IMR-90 (cell line): ENCODE results near the gene HEXIM1. TPM values are rescaled to one million over a fixed set of nuclear protein-coding genes. Genes with fewer than 3 reads are reported as not detected.

Source experiments
- ATAC-seq: fragments of 200-7000 bp; cut with Tn5 transposase; 2 replicates; pipeline ENCODE4 v1.9.1; 2020; ENCODE audit warnings: low read depth, mild to moderate bottlenecking, moderate library complexity
- BruUV-seq: library from RNA; stranded (reverse); fragments of 400-500 nt; replicated peaks from 2 replicates; lab custom pipeline; 2021; lab: Mats Ljungman, UMichigan
- CTCF ChIA-PET: fragments of 300-600 bp; formaldehyde crosslinking; extraction: SDS; loops from one replicate; lab custom pipeline; 2021; ENCODE audit warnings: antibody characterized with exemption; lab: Yijun Ruan, JAX
- POLR2A ChIA-PET: fragments of 300-600 bp; sonication (Branson Sonifier 250); formaldehyde crosslinking; loops from one replicate; lab custom pipeline; 2022; ENCODE audit warnings: antibody characterized with exemption; ENCODE audit not compliant: unreplicated experiment; lab: Charles Lee
- DNase-seq: peaks from one replicate; pipeline ENCODE4 v3.0.0; 2013
- H2AFZ ChIP-seq: replicated peaks from 2 replicates; pipeline ENCODE3; 2013; ENCODE audit warnings: low read length, mild to moderate bottlenecking; ENCODE audit not compliant: poor library complexity
- H2AK5ac ChIP-seq: 2 replicates; pipeline ENCODE4 v1.6.1; 2013; ENCODE audit warnings: low read depth, low read length, inconsistent platforms
- H2AK9ac ChIP-seq: replicated peaks from 2 replicates; pipeline ENCODE3; 2013; ENCODE audit warnings: mild to moderate bottlenecking, low read depth, low read length, moderate library complexity; ENCODE audit not compliant: poor library complexity
- H2BK120ac ChIP-seq: 2 replicates; pipeline ENCODE4 v1.6.1; 2013; ENCODE audit warnings: low read depth, low read length, inconsistent platforms
- H2BK15ac ChIP-seq: 3 replicates; pipeline ENCODE4 v1.6.1; 2013; ENCODE audit warnings: low read depth, low read length, inconsistent platforms
- H2BK20ac ChIP-seq: 2 replicates; pipeline ENCODE4 v1.6.1; 2013; ENCODE audit warnings: low read depth, mild to moderate bottlenecking, inconsistent platforms, low read length, moderate library complexity
- H2BK5ac ChIP-seq: 2 replicates; pipeline ENCODE4 v1.6.1; 2013; ENCODE audit warnings: mild to moderate bottlenecking, low read depth, low read length, inconsistent platforms; ENCODE audit not compliant: poor library complexity, severe bottlenecking
- H3K14ac ChIP-seq: replicated peaks from 2 replicates; pipeline ENCODE4 v1.6.1; 2013; ENCODE audit warnings: low read depth, low read length, inconsistent platforms
- H3K18ac ChIP-seq: 2 replicates; pipeline ENCODE4 v1.6.1; 2013; ENCODE audit warnings: low read depth, low read length, control low read depth
- H3K23ac ChIP-seq: 2 replicates; pipeline ENCODE4 v1.6.1; 2013; ENCODE audit warnings: low read depth, low read length, inconsistent platforms
- H3K27ac ChIP-seq: 2 replicates; pipeline ENCODE4 v1.5.1; 2013; ENCODE audit warnings: mild to moderate bottlenecking, control low read depth, low read length; ENCODE audit not compliant: insufficient read depth
- H3K27me3 ChIP-seq: 2 replicates; pipeline ENCODE4 v1.6.1; 2013; ENCODE audit warnings: low read length; ENCODE audit not compliant: control insufficient read depth, insufficient read depth
- H3K36me3 ChIP-seq: 2 replicates; pipeline ENCODE4 v1.6.1; 2013; ENCODE audit warnings: low read length, mixed read lengths; ENCODE audit not compliant: control insufficient read depth, insufficient read depth
- H3K4ac ChIP-seq: 2 replicates; pipeline ENCODE4 v1.6.1; 2013; ENCODE audit warnings: low read depth, low read length, inconsistent platforms
- H3K4me1 ChIP-seq: 2 replicates; pipeline ENCODE4 v1.6.1; 2013; ENCODE audit warnings: low read length, mixed read lengths; ENCODE audit not compliant: control insufficient read depth, insufficient read depth
- H3K4me2 ChIP-seq: 2 replicates; pipeline ENCODE4 v1.6.1; 2013; ENCODE audit warnings: low read depth, mild to moderate bottlenecking, control low read depth, low read length, moderate library complexity
- H3K4me3 ChIP-seq: 2 replicates; pipeline ENCODE4 v1.5.1; 2013; ENCODE audit warnings: low read depth, mild to moderate bottlenecking, control low read depth, low read length, moderate library complexity; ENCODE audit not compliant: insufficient read depth
- H3K56ac ChIP-seq: 2 replicates; pipeline ENCODE4 v1.6.1; 2013; ENCODE audit warnings: low read length, inconsistent platforms; ENCODE audit not compliant: insufficient read depth; ENCODE audit errors: extremely low read depth
- H3K79me1 ChIP-seq, 2 experiments: 2 replicates each; pipeline ENCODE4 v1.6.1; 2013; ENCODE audit warnings: low read length in 2 of 2, inconsistent platforms in 1 of 2, low read depth in 1 of 2
- H3K9ac ChIP-seq: 2 replicates; pipeline ENCODE4 v1.6.1; 2013; ENCODE audit warnings: low read depth, low read length, control low read depth
- H3K9me1 ChIP-seq: 2 replicates; pipeline ENCODE4 v1.6.1; 2013; ENCODE audit warnings: low read length, inconsistent platforms; ENCODE audit not compliant: insufficient read depth
- H3K9me3 ChIP-seq: 2 replicates; pipeline ENCODE4 v1.6.1; 2013; ENCODE audit warnings: low read length; ENCODE audit not compliant: control insufficient read depth, insufficient read depth
- H4K20me1 ChIP-seq: 2 replicates; pipeline ENCODE4 v1.6.1; 2013; ENCODE audit warnings: low read length, inconsistent platforms; ENCODE audit not compliant: insufficient read depth
- H4K5ac ChIP-seq: 2 replicates; pipeline ENCODE4 v1.6.1; 2013; ENCODE audit warnings: mild to moderate bottlenecking, low read depth, low read length, control low read depth
- H4K8ac ChIP-seq, 2 experiments: 2 replicates each; pipeline ENCODE4 v1.6.1; 2013; ENCODE audit warnings: low read depth in 2 of 2, low read length in 2 of 2, control low read depth in 1 of 2, inconsistent platforms in 1 of 2
- H4K91ac ChIP-seq: 2 replicates; pipeline ENCODE4 v1.6.1; 2013; ENCODE audit warnings: low read depth, low read length, inconsistent platforms; ENCODE audit not compliant: insufficient read depth
- BHLHE40 ChIP-seq: fragments of 150-350 bp; IDR thresholded peaks from 2 replicates; pipeline ENCODE4 v1.6.1; 2016; ENCODE audit warnings: mild to moderate bottlenecking, low read depth, low read length
- CEBPB ChIP-seq: IDR thresholded peaks from 2 replicates; pipeline ENCODE4 v1.6.1; 2012; ENCODE audit warnings: low read depth, low read length, improper control_type of control experiment
- CHD1 ChIP-seq: IDR thresholded peaks from 2 replicates; pipeline ENCODE4 v1.6.1; 2012; ENCODE audit warnings: low read depth, low read length, improper control_type of control experiment
- CTCF ChIP-seq: conservative IDR thresholded peaks from 2 replicates; pipeline ENCODE4 v1.5.1; 2012; ENCODE audit warnings: mild to moderate bottlenecking, low read depth, low read length, improper control_type of control experiment
- ELK1 ChIP-seq: fragments of 150-350 bp; IDR thresholded peaks from 2 replicates; pipeline ENCODE4 v1.6.1; 2016; ENCODE audit warnings: low read depth, mild to moderate bottlenecking, low read length, moderate library complexity, borderline replicate concordance
- FOS ChIP-seq: fragments of 150-350 bp; IDR thresholded peaks from 2 replicates; pipeline ENCODE4 v1.6.1; 2016; ENCODE audit warnings: low read depth, low read length
- MAZ ChIP-seq: IDR thresholded peaks from 2 replicates; pipeline ENCODE4 v1.6.1; 2012; ENCODE audit warnings: low read depth, mild to moderate bottlenecking, low read length, improper control_type of control experiment, moderate library complexity, borderline replicate concordance
- MXI1 ChIP-seq: IDR thresholded peaks from 2 replicates; pipeline ENCODE4 v1.6.1; 2012; ENCODE audit warnings: low read depth, mild to moderate bottlenecking, low read length, moderate library complexity, borderline replicate concordance
- NFE2L2 ChIP-seq: fragments of 150-350 bp; IDR thresholded peaks from 2 replicates; pipeline ENCODE4 v1.6.1; 2016; ENCODE audit warnings: low read depth, mild to moderate bottlenecking, low read length
- POLR2A ChIP-seq: IDR thresholded peaks from 2 replicates; pipeline ENCODE4 v1.6.1; 2012; ENCODE audit warnings: mild to moderate bottlenecking, low read depth, low read length
- RAD21 ChIP-seq: IDR thresholded peaks from 2 replicates; pipeline ENCODE4 v1.6.1; 2012; ENCODE audit warnings: low read length, improper control_type of control experiment
- RCOR1 ChIP-seq: IDR thresholded peaks from 2 replicates; pipeline ENCODE4 v1.6.1; 2012; ENCODE audit warnings: mild to moderate bottlenecking, low read length, improper control_type of control experiment; ENCODE audit not compliant: insufficient replicate concordance
- RFX5 ChIP-seq: IDR thresholded peaks from 2 replicates; pipeline ENCODE4 v1.8.0; 2012; ENCODE audit warnings: low read depth, mild to moderate bottlenecking, low read length, moderate library complexity
- SMC3 ChIP-seq: fragments of 150-350 bp; IDR thresholded peaks from 2 replicates; pipeline ENCODE4 v1.6.1; 2016; ENCODE audit warnings: low read depth, mild to moderate bottlenecking, antibody characterized with exemption, low read length, moderate library complexity
- WGBS, 2 experiments: methylation state at CpG; one replicate each; pipeline versions ENCODE4 v1.1.5 to v1.1.7; 2013; ENCODE audit warnings: missing lambda C conversion rate in 2 of 2; ENCODE audit not compliant: insufficient read length in 1 of 2; ENCODE audit errors: extremely low coverage in 2 of 2; 5-methylcytosine and 5-hydroxymethylcytosine counted together
- dilution Hi-C: fragments of 300-500 bp; cut with HindIII; formaldehyde crosslinking; loops from one replicate; pipeline ENCODE4 v1.14.3; 2018; ENCODE audit warnings: low sequenced_read_pairs; ENCODE audit not compliant: unreplicated experiment
- in situ Hi-C: fragments of 300-500 bp; cut with MboI; formaldehyde crosslinking; loops from 3 replicates; pipeline ENCODE4 v1.14.3; 2019; ENCODE audit warnings: low sequenced_read_pairs, inconsistent platforms, mixed read lengths
- intact Hi-C: fragments of 100-400 bp; cut with micrococcal nuclease; formaldehyde crosslinking; loops from 2 replicates; pipeline ENCODE4 v1.10.0; 2022
- polyA plus RNA-seq, 3 experiments: library from polyadenylated mRNA; depleted of rRNA; stranded (reverse); fragments of >200 nt; gene quantifications; 2 replicates each; pipeline ENCODE4 v1.2.3, GENCODE V29; 2012; ENCODE audit warnings: low replicate concordance in 1 of 3
- total RNA-seq: library from RNA; depleted of rRNA; stranded (reverse); fragments of >200 nt; gene quantifications from 2 replicates; pipeline ENCODE4 v1.2.3, GENCODE V29; 2012

The HEXIM1 gene
- total and polyA plus RNA-seq, 2 of the 4 experiments (the other 2 are of a cell fraction): 5.9 to 14.5 TPM

DNA sequence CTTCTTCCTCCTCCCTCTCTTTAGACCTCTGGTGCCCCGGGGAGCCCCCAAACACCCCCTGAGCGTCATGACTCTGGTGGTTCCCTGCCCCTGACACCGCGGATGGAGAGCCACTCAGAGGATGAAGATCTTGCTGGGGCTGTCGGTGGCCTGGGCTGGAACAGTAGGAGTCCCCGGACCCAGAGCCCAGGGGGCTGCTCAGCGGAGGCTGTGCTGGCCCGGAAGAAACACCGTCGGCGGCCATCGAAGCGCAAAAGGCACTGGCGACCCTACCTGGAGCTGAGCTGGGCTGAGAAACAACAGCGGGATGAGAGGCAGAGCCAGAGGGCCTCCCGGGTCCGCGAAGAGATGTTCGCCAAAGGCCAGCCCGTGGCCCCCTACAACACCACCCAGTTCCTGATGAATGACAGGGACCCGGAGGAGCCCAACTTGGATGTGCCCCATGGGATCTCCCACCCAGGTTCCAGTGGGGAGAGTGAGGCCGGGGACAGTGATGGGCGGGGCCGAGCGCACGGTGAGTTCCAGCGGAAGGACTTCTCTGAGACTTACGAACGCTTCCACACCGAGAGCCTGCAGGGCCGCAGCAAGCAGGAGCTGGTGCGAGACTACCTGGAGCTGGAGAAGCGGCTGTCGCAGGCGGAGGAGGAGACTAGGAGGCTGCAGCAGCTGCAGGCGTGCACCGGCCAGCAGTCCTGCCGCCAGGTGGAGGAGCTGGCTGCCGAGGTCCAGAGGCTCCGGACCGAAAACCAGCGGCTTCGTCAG, 20.9 kb downstream of the HEXIM1 start:
- Histone ChIP-seq H2AK9ac (no peak overlapping the region), H4K20me1 (no peaks in the 10 kb centered on the region), H2AFZ (no peak overlapping the region), H4K5ac (no peak overlapping the region), H3K36me3 (peaks cover 4% of the 10 kb centered on the region; the same call in 1 of the 2 replicates), H3K23ac (no peak overlapping the region), H2BK120ac (no peak overlapping the region), H3K9me3 (no peaks in the 10 kb centered on the region), H2AK5ac (0 out of 2 replicates have a peak overlapping the region, but pooled peaks have one; percentile 17), H4K8ac (no peak overlapping the region), H3K27me3 (no peaks in the 10 kb centered on the region), H3K4me2 (no peak overlapping the region), H4K91ac (no peak overlapping the region), H3K9me1 (peaks cover 35% of the 10 kb centered on the region), H2BK5ac (no peak overlapping the region), H3K9ac (no peak overlapping the region), H3K27ac (no peak overlapping the region), H3K4me3 (no peak overlapping the region), H2BK20ac (no peak overlapping the region), H3K79me1 (peaks cover 0 to 22% of the 10 kb centered on the region in 2 experiments; a peak in 1 of 4 replicates), H3K4ac (no peak overlapping the region), H3K4me1 (peaks cover 32% of the 10 kb centered on the region), H2BK15ac (no peak overlapping the region), H3K14ac (no peak overlapping the region), H3K56ac (no peak overlapping the region), H3K18ac (no peak overlapping the region)
- 90% methylated on average over 12 of the region's 43 CpGs; no CpG with 5 or more reads in 1 of the 2 experiments for WGBS, 2 experiments
- dilution Hi-C loops (no loop called here), in situ Hi-C loops (no loop called here), intact Hi-C loops (no loop called here)
- ATAC-seq (no peak), DNase-seq (no peak)
- TF ChIP-seq MXI1 (no peak), BHLHE40 (no peak), CTCF (no peak), POLR2A (no peak), CEBPB (no peak), FOS (no peak), NFE2L2 (no peak), RCOR1 (no peak), RAD21 (no peak), CHD1 (no peak), MAZ (no peak), SMC3 (no peak), RFX5 (no peak), ELK1 (no peak)
- BruUV-seq: no TSS peak
- CTCF ChIA-PET: no interaction called here
- POLR2A ChIA-PET: interaction anchor here (0.6 kb wide), 1 partner anchor 35 kb away, joined by 3 read pairs; no protein-coding TSS in a partner anchor
